GM18520 (cell line): ENCODE data around the gene DMWD.

Experiments
- ATAC-seq: cut with Tn5 transposase; IDR thresholded peaks from one replicate; pipeline ENCODE4 v1.9.1; 2021; ENCODE audit not compliant: unreplicated experiment

The DMWD gene

GRCh38 chr19:45770192-45771101, 22.2 kb downstream of the DMWD start:
- ATAC-seq, result peak; percentile 35

GRCh38 chr19:45769821-45770191, 22.8 kb downstream of the DMWD start:
- ATAC-seq, result no peak

GRCh38 chr19:45768984-45769782, 23.5 kb downstream of the DMWD start, which contains the start of gene SIX5:
Gene SIX5 (minus strand): TSS chr19:45769252. CDS start chr19:45768844, 408 bp downstream.
- ATAC-seq, result peak; percentile 62

GRCh38 chr19:45768655-45768983, 24.0 kb downstream of the DMWD start:
- ATAC-seq, result no peak

- no peak for ATAC-seq
These were observed 24.6 kb downstream of the DMWD start for GRCh38 chr19:45767881-45768654.

GRCh38 chr19:45767410-45767880, 25.2 kb downstream of the DMWD start:
- no peak for ATAC-seq

- ATAC-seq, result no peak
These were observed 25.7 kb downstream of the DMWD start for GRCh38 chr19:45766869-45767346.

- ATAC-seq, result no peak
These were observed 26.3 kb downstream of the DMWD start for GRCh38 chr19:45766296-45766868.

GRCh38 chr19:45765702-45766295, 26.8 kb downstream of the DMWD start:
- no peak for ATAC-seq

- ATAC-seq, result no peak
These were observed 27.5 kb downstream of the DMWD start for GRCh38 chr19:45764945-45765701.

- no peak for ATAC-seq
These were observed 28.2 kb downstream of the DMWD start for GRCh38 chr19:45764475-45764874.

- no peak for ATAC-seq
These were observed 28.9 kb downstream of the DMWD start for GRCh38 chr19:45763691-45764294.

GRCh38 chr19:45762870-45763631, 29.6 kb downstream of the DMWD start:
- no peak for ATAC-seq

GRCh38 chr19:45761714-45762113, 30.9 kb downstream of the DMWD start:
- ATAC-seq, result no peak

- no peak for ATAC-seq
These were observed 33.7 kb downstream of the DMWD start for GRCh38 chr19:45758921-45759320.

- ATAC-seq, result no peak
These were observed 35.0 kb downstream of the DMWD start for GRCh38 chr19:45757695-45758094.

- ATAC-seq, result no peak
These were observed 38.3 kb downstream of the DMWD start for GRCh38 chr19:45754323-45754722.

- ATAC-seq, result no peak
These were observed 39.1 kb downstream of the DMWD start for GRCh38 chr19:45753548-45753947.
